Sigmoid colon (tissue), 7 donors: ENCODE data around the gene SLC39A13. TPM values are rescaled to one million over a fixed set of nuclear protein-coding genes. Genes with fewer than 3 reads are reported as not detected.
A peak's percentile ranks its signal among the peaks of the same experiment; 100 is the strongest.

Experiments
- DNase-seq: peaks from one replicate; pipeline ENCODE4 v3.0.0-alpha.2; 2019
- H3K27ac ChIP-seq, 4 donors: fragments of 200-600 bp; sonication (generic); one replicate each; pipeline ENCODE4 v1.5.1; 2016 to 2019; ENCODE audit warnings: mild to moderate bottlenecking in 1 of 4
- H3K27me3 ChIP-seq, 3 donors: fragments of 200-600 bp; sonication (generic); one replicate each; pipeline ENCODE4 v1.5.1; 2019; ENCODE audit warnings: mild to moderate bottlenecking in 1 of 3
- H3K36me3 ChIP-seq, 4 donors: fragments of 200-600 bp; sonication (generic); one replicate each; pipeline ENCODE4 v1.5.1; 2016 to 2019
- H3K4me1 ChIP-seq, 4 donors: fragments of 200-600 bp; sonication (generic); one replicate each; pipeline ENCODE4 v1.5.1; 2017 to 2019
- H3K4me3 ChIP-seq, 4 donors: fragments of 200-600 bp; sonication (generic); one replicate each; pipeline ENCODE4 v1.5.1; 2017 to 2019; ENCODE audit warnings: mild to moderate bottlenecking in 2 of 4, moderate library complexity in 1 of 4
- H3K9me3 ChIP-seq, 4 donors: fragments of 200-600 bp in 3 of 4; sonication (generic) in 3 of 4; one replicate each; pipeline versions ENCODE4 v1.5.1 to v1.6.1; 2013 to 2019
- EP300 ChIP-seq, 4 donors: sonication (generic); formaldehyde crosslinking; IDR thresholded peaks; one replicate each; pipeline ENCODE4 v1.6.1; 2017; ENCODE audit warnings: antibody characterized with exemption in 4 of 4
- POLR2A ChIP-seq, 2 donors: fragments of 450-650 bp; IDR thresholded peaks; one replicate each; pipeline ENCODE4 v1.6.1; 2016; ENCODE audit warnings: antibody characterized with exemption in 2 of 2, mild to moderate bottlenecking in 2 of 2, moderate library complexity in 2 of 2
- POLR2AphosphoS5 ChIP-seq, 4 donors: sonication (generic); formaldehyde crosslinking; IDR thresholded peaks; one replicate each; pipeline ENCODE4 v1.6.1; 2017; ENCODE audit warnings: antibody characterized with exemption in 4 of 4
- WGBS, 2 donors: extraction: QIAGEN DNeasy Blood & Tissue Kit; methylation state at CpG; one replicate each; pipeline ENCODE4 v1.1.7; 2013; 5-methylcytosine and 5-hydroxymethylcytosine counted together
- intact Hi-C: fragments of 100-400 bp; cut with DNase I; formaldehyde crosslinking; loops from one replicate; pipeline ENCODE4 v1.15.1; 2023
- polyA plus RNA-seq, 3 donors: library from polyadenylated mRNA; stranded (reverse); fragments of 200-250 nt; gene quantifications; one replicate each; pipeline ENCODE4 v1.2.3, GENCODE V29; 2013
- total RNA-seq, 4 donors: library from RNA; depleted of rRNA; stranded (reverse); fragments of >200 nt; gene quantifications; one replicate each; pipeline ENCODE4 v1.1.0, GENCODE V29; 2016
- TF ChIP-seq, protein P1 (sequence below), 4 experiments: fragments of 450-650 bp in 3 of 4; fragments of 200-600 bp in 1 of 4; IDR thresholded peaks; one replicate each; pipeline ENCODE4 v1.5.1; 2016 to 2019; ENCODE audit warnings: antibody characterized with exemption in 4 of 4, mild to moderate bottlenecking in 3 of 4, moderate library complexity in 2 of 4
- donor health status: healthy with polysubstance abuse.
- donor health status: Bipolar disorder and iron deficiency.
- donor health status: healthy.

SLC39A13 gene
- total and polyA plus RNA-seq, 7 donors: 4.6 to 87.5 (median 38.2) TPM

DNA sequence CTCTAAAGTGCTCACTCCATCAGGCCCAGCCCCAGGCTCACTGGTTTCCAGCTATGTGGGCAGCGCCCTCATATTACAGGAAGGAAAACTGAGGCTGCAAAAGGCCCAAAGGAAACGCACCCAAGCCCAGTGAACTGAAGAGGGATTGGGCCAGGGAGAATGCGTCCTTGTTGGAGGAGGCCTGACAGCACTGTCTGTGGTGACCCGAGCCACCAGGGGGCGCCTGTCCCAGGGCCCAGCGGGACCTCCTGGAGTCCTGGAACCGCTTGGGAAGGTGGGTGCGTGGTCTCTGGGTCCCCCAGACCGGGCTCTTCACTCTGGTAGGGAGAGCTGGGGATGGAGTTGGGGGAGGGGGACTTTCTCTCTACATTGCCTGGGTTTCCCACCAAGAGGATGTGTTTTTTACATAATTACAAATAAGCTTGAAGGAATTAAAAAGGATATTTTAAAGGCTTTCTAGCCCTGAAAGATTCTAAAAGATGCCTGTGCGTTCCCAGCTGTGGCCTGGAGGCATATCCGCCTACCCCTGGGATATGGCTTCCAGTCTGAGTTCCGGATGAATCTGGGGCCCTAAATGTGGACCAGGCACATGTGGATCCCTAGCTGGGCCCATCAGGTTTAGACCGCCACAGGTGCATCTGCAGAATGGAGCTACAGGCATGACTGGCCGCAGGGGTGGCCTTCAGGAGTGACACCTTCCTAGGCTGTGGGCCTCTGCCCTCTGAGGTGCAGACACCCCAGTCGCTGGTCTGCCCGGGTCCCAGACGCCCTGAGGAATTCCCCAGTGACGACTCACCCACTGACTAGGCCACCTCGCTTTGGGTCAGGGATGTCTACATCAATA lies 34.3 kb upstream of the SLC39A13 start:
- no peaks in the 10 kb centered on the region for H3K36me3 ChIP-seq
- H3K27ac ChIP-seq: no peak overlapping the region
- H3K4me3 ChIP-seq: no peak overlapping the region
- no peak for TF ChIP-seq EP300 (IDR thresholded peaks at IDR 0.05)
- TF ChIP-seq, protein P1, sequence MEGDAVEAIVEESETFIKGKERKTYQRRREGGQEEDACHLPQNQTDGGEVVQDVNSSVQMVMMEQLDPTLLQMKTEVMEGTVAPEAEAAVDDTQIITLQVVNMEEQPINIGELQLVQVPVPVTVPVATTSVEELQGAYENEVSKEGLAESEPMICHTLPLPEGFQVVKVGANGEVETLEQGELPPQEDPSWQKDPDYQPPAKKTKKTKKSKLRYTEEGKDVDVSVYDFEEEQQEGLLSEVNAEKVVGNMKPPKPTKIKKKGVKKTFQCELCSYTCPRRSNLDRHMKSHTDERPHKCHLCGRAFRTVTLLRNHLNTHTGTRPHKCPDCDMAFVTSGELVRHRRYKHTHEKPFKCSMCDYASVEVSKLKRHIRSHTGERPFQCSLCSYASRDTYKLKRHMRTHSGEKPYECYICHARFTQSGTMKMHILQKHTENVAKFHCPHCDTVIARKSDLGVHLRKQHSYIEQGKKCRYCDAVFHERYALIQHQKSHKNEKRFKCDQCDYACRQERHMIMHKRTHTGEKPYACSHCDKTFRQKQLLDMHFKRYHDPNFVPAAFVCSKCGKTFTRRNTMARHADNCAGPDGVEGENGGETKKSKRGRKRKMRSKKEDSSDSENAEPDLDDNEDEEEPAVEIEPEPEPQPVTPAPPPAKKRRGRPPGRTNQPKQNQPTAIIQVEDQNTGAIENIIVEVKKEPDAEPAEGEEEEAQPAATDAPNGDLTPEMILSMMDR (IDR thresholded peaks at IDR 0.05): peak; percentile 78 to 94 (median 90)
- intact Hi-C loops: loop anchor here (1.0 to 2.0 kb wide), 2 partner anchors 33 to 80 kb away; no protein-coding TSS in a partner anchor
- no peaks in the 10 kb centered on the region for H3K9me3 ChIP-seq
- peaks cover 0 to 6% (median 0%) of the 10 kb centered on the region in 4 donors for H3K4me1 ChIP-seq
- H3K27me3 ChIP-seq: no peaks in the 10 kb centered on the region
- DNase-seq: peak; percentile 90
- 45 to 47% methylated on average over 19 of the region's 19 CpGs for WGBS, 2 donors

DNA sequence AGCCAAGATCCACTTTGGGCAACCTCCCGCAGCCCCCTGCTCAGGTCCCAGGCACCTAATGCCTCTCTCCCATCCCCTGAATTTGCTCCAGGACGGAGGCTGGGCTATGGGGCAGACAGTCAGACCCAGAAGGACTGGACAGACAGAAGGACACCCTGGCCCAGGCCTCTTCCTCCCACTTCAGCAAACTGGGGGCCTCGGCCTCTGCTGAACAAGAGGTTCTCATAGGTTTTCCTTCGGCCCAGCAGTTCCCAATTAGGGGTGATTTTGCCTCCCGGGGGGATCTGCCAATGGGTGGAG lies 33.7 kb upstream of the SLC39A13 start:
- intact Hi-C loops: loop anchor here (1.0 to 2.0 kb wide), 2 partner anchors 32 to 80 kb away; no protein-coding TSS in a partner anchor
- H3K4me1 ChIP-seq: peaks cover 0 to 6% (median 0%) of the 10 kb centered on the region in 4 donors
- H3K9me3 ChIP-seq: no peaks in the 10 kb centered on the region
- no peak overlapping the region for H3K27ac ChIP-seq
- WGBS, 2 donors: 86 to 90% methylated on average over 5 of the region's 5 CpGs
- DNase-seq: no peak
- H3K36me3 ChIP-seq: no peaks in the 10 kb centered on the region
- no peaks in the 10 kb centered on the region for H3K27me3 ChIP-seq
- TF ChIP-seq, protein P1 (IDR thresholded peaks at IDR 0.05): no peak
- no peak for TF ChIP-seq EP300 (IDR thresholded peaks at IDR 0.05)
- TF ChIP-seq POLR2A (IDR thresholded peaks at IDR 0.05): no peak
- TF ChIP-seq POLR2AphosphoS5 (IDR thresholded peaks at IDR 0.05): no peak
- H3K4me3 ChIP-seq: no peak overlapping the region

DNA sequence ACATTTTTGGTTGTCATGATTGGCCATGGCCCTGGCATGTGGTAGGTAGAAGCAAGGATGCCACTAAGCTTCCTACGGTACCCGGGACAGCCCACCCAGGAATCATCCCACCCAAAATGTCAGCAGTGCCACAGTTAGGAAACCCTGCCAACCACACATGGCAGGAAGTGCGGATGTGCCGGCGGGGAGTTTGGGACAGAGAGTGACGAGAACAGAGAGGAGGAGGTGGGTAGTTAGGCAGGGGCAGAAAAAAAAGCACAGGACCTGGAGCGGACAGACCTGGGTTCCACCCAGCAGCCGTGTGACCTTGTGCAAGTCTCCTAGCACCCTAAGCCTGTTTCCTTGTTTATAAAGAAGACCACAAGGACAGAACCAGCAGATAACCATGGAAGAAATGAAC lies 33.4 kb upstream of the SLC39A13 start:
- intact Hi-C loops: loop anchor here (2.0 kb wide), 1 partner anchor 32 kb away; no protein-coding TSS in a partner anchor
- no peak for DNase-seq

DNA sequence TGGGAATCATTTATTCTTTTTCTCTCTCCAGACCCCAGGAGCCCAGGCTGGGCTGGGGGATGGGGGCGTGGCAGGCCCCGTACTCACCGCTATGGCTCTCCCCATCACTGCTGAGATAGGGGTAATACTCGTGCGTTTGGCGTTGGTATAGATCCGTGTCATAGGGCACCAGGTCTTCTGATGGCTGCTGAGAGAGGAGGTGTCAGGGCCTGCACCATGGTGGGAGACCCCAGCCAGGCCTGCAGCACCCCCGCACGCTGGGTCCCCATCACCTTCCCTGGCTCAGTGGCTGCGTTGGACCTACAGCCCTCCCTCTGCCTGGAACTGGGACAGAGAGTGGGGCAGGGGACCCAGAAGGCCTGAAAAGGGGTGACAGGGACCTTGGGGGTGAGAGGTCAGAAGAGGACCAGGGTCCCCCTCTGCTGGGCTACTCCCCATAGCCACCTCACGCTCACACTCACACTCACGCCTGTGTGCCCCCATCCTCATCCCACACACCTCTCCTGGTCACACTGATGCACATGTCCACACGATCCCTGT lies 32.8 kb upstream of the SLC39A13 start:
- Histone ChIP-seq H3K4me3 (peak overlapping the region in 2 of 4 donors; percentile 35 to 38), H3K4me1 (peaks cover 0 to 6% (median 0%) of the 10 kb centered on the region in 4 donors), H3K36me3 (no peaks in the 10 kb centered on the region), H3K27me3 (no peaks in the 10 kb centered on the region), H3K9me3 (no peaks in the 10 kb centered on the region), H3K27ac (no peak overlapping the region)
- TF ChIP-seq POLR2AphosphoS5 (IDR thresholded peaks at IDR 0.05): no peak
- DNase-seq: no peak
- intact Hi-C loops: loop anchor here (2.0 kb wide), 1 partner anchor 31 kb away; no protein-coding TSS in a partner anchor
- 91% methylated on average over 13 of the region's 13 CpGs for WGBS, 2 donors

More for the DNA sequence above, 33.4 kb upstream of the SLC39A13 start:
- Histone ChIP-seq H3K4me1 (peaks cover 0 to 6% (median 0%) of the 10 kb centered on the region in 4 donors), H3K27ac (no peak overlapping the region), H3K36me3 (no peaks in the 10 kb centered on the region), H3K27me3 (no peaks in the 10 kb centered on the region), H3K9me3 (no peaks in the 10 kb centered on the region), H3K4me3 (no peak overlapping the region)
- TF ChIP-seq POLR2AphosphoS5 (IDR thresholded peaks at IDR 0.05): no peak
- TF ChIP-seq POLR2A (IDR thresholded peaks at IDR 0.05): no peak
- TF ChIP-seq EP300 (IDR thresholded peaks at IDR 0.05): no peak
- TF ChIP-seq, protein P1 (IDR thresholded peaks at IDR 0.05): no peak
- 80 to 86% methylated on average over 8 of the region's 8 CpGs for WGBS, 2 donors

DNA sequence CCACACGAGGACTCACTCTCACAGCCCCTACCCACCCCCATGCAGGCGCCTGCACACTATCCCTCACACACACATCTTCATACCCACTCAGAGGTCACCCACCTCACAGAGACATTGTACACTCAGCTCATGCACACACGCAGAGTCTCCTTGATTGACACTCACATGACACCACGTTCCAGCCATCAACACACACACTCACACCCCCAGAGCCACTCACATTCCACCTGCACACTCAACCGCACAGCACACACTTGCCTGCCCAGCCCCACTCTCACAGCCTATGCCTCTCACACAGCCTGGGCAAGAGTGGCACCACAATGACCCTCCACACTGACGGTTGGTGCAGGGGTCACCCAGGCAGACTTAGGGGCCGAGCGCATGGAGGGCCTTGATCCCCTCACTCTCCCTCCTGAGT lies 32.3 kb upstream of the SLC39A13 start:
- DNase-seq: no peak
- TF ChIP-seq, protein P1 (IDR thresholded peaks at IDR 0.05): no peak
- TF ChIP-seq POLR2AphosphoS5 (IDR thresholded peaks at IDR 0.05) (no peak), POLR2A (IDR thresholded peaks at IDR 0.05) (no peak), EP300 (IDR thresholded peaks at IDR 0.05) (no peak)
- no peaks in the 10 kb centered on the region for H3K36me3 ChIP-seq
- H3K27me3 ChIP-seq: no peaks in the 10 kb centered on the region
- H3K9me3 ChIP-seq: no peaks in the 10 kb centered on the region
- whole genome bisulfite sequencing, 2 donors: 76 to 80% methylated on average over 8 of the region's 8 CpGs
- H3K4me3 ChIP-seq: peak overlapping the region in 3 of 4 donors; percentile 19 to 38 (median 35)
- peaks cover 0 to 6% (median 0%) of the 10 kb centered on the region in 4 donors for H3K4me1 ChIP-seq
- H3K27ac ChIP-seq: no peak overlapping the region
- intact Hi-C loops: no loop called here
